GM18909 (cell line): ENCODE results near the gene NRIP1.

ENCODE experiments used
- ATAC-seq: cut with Tn5 transposase; IDR thresholded peaks from one replicate; pipeline ENCODE4 v1.9.1; 2021; ENCODE audit warnings: mild to moderate bottlenecking; ENCODE audit not compliant: unreplicated experiment, poor library complexity

The NRIP1 gene

GRCh38 chr21:14987370-14988170 lies 77.2 kb downstream of the NRIP1 start:
- no peak for ATAC-seq

GRCh38 chr21:14985306-14985705 lies 79.5 kb downstream of the NRIP1 start:
- no peak for ATAC-seq

GRCh38 chr21:14982336-14982735 lies 82.5 kb downstream of the NRIP1 start:
- no peak for ATAC-seq

- no peak for ATAC-seq
Measured at GRCh38 chr21:14981246-14981645, 83.6 kb downstream of the NRIP1 start.

- ATAC-seq: no peak
Measured at GRCh38 chr21:14979264-14979663, 85.5 kb downstream of the NRIP1 start.

GRCh38 chr21:14977814-14978213 lies 87.0 kb downstream of the NRIP1 start:
- ATAC-seq: no peak

GRCh38 chr21:14975136-14975919 lies 89.5 kb downstream of the NRIP1 start:
- no peak for ATAC-seq

- no peak for ATAC-seq
Measured at GRCh38 chr21:14972678-14973077, 92.1 kb downstream of the NRIP1 start.

- no peak for ATAC-seq
Measured at GRCh38 chr21:14968821-14969220, 96.0 kb downstream of the NRIP1 start.

GRCh38 chr21:14968029-14968428 lies 96.8 kb downstream of the NRIP1 start:
- no peak for ATAC-seq

- ATAC-seq: no peak
Measured at GRCh38 chr21:14964621-14965020, 100.2 kb downstream of the NRIP1 start.

- no peak for ATAC-seq
Measured at GRCh38 chr21:14962217-14962616, 102.6 kb downstream of the NRIP1 start.

GRCh38 chr21:14961502-14961901 lies 103.3 kb downstream of the NRIP1 start:
- ATAC-seq: no peak

- ATAC-seq: no peak
Measured at GRCh38 chr21:14959343-14959742, 105.5 kb downstream of the NRIP1 start.

- ATAC-seq: no peak
Measured at GRCh38 chr21:14957836-14958235, 107.0 kb downstream of the NRIP1 start.

GRCh38 chr21:14956807-14957206 lies 108.0 kb downstream of the NRIP1 start:
- ATAC-seq: no peak

- no peak for ATAC-seq
Measured at GRCh38 chr21:14955936-14956520, 108.8 kb downstream of the NRIP1 start.

- no peak for ATAC-seq
Measured at GRCh38 chr21:14952916-14953315, 111.9 kb downstream of the NRIP1 start.

GRCh38 chr21:14949603-14950002 lies 115.2 kb downstream of the NRIP1 start:
- ATAC-seq: no peak

GRCh38 chr21:14947613-14948160 lies 117.1 kb downstream of the NRIP1 start:
- no peak for ATAC-seq

GRCh38 chr21:14945176-14945575 lies 119.6 kb downstream of the NRIP1 start:
- no peak for ATAC-seq
